Colonic mucosa (tissue), 4 donors: ENCODE measurements around the gene ANKRD33B. TPM values are rescaled to one million over a fixed set of nuclear protein-coding genes. Genes with fewer than 3 reads are reported as not detected.

Experiments used
- DNase-seq: peaks from one replicate; pipeline ENCODE4 v3.0.0-alpha.2; 2020
- H3K27ac ChIP-seq: fragments of 200-600 bp; one replicate; pipeline ENCODE4 v1.8.0; 2021
- H3K27me3 ChIP-seq: fragments of 200-600 bp; one replicate; pipeline ENCODE4 v1.8.0; 2021
- H3K36me3 ChIP-seq: fragments of 200-600 bp; one replicate; pipeline ENCODE4 v1.8.0; 2021
- H3K4me1 ChIP-seq: fragments of 200-600 bp; one replicate; pipeline ENCODE4 v1.8.0; 2021; ENCODE audit warnings: mild to moderate bottlenecking
- H3K4me3 ChIP-seq: fragments of 200-600 bp; one replicate; pipeline ENCODE4 v1.8.0; 2021
- H3K9ac ChIP-seq, 2 donors: one replicate each; pipeline ENCODE4 v1.7.0; 2013; ENCODE audit warnings: control low read depth in 2 of 2, low read depth in 2 of 2, low read length in 2 of 2
- H3K9me3 ChIP-seq: fragments of 200-600 bp; one replicate; pipeline ENCODE4 v1.8.0; 2021
- CTCF ChIP-seq: fragments of 200-600 bp; IDR thresholded peaks from one replicate; pipeline ENCODE4 v1.8.0; 2022; ENCODE audit warnings: antibody characterized with exemption, mild to moderate bottlenecking
- intact Hi-C: fragments of 100-400 bp; cut with DNase I; formaldehyde crosslinking; loops from one replicate; pipeline ENCODE4 v1.14.1; 2022
- total RNA-seq, 2 donors: library from RNA; stranded (reverse); fragmentation: NEBNext Ultra II Directional in 1 of 2; extraction: Animal tissue kit (Norgen Biotek cat#: 25700) in 1 of 2; gene quantifications; one replicate each; pipeline ENCODE4 v1.2.1, GENCODE V29; 2021
- donor health status: healthy.
- donor health status: DM: no; HTN: no; CAD: no.
- donor health status: DM: no; HTN: no; CAD: no.

ANKRD33B gene
- total RNA-seq, 2 donors from 2014 or later: 0.47 to 0.66 TPM

GRCh38 chr5:10623305-10623910, 59.5 kb downstream of the ANKRD33B start:
- no peak for TF ChIP-seq CTCF
- intact Hi-C loops: no loop called here

GRCh38 chr5:10624206-10624605, 60.3 kb downstream of the ANKRD33B start:
- Histone ChIP-seq H3K27ac (no peak overlapping the region), H3K9ac (no peak overlapping the region), H3K4me1 (peaks cover 4% of the 10 kb centered on the region), H3K9me3 (no peaks in the 10 kb centered on the region), H3K27me3 (no peaks in the 10 kb centered on the region), H3K4me3 (no peak overlapping the region), H3K36me3 (no peaks in the 10 kb centered on the region)
- DNase-seq: no peak
- intact Hi-C loops: no loop called here
- no peak for TF ChIP-seq CTCF

More at GRCh38 chr5:10623305-10623910, 59.5 kb downstream of the ANKRD33B start:
- H3K27me3 ChIP-seq: no peaks in the 10 kb centered on the region
- H3K4me3 ChIP-seq: no peak overlapping the region
- no peaks in the 10 kb centered on the region for H3K9me3 ChIP-seq
- H3K36me3 ChIP-seq: no peaks in the 10 kb centered on the region
- H3K27ac ChIP-seq: no peak overlapping the region
- no peak overlapping the region for H3K9ac ChIP-seq
- DNase-seq: no peak
- peaks cover 4% of the 10 kb centered on the region for H3K4me1 ChIP-seq

- no peak for TF ChIP-seq CTCF
- DNase-seq: no peak
- no peak overlapping the region for H3K27ac ChIP-seq
These were observed 60.8 kb downstream of the ANKRD33B start for GRCh38 chr5:10624679-10625078.

GRCh38 chr5:10625700-10626472, 62.0 kb downstream of the ANKRD33B start:
- DNase-seq: no peak
- no peak overlapping the region for H3K9ac ChIP-seq
- H3K4me1 ChIP-seq: peaks cover 4% of the 10 kb centered on the region
- no peak for TF ChIP-seq CTCF
- intact Hi-C loops: loop anchor here (2.0 to 5.0 kb wide), 2 partner anchors 173 to 344 kb away; no protein-coding TSS in a partner anchor
- H3K27ac ChIP-seq: no peak overlapping the region
- H3K27me3 ChIP-seq: no peaks in the 10 kb centered on the region
- H3K36me3 ChIP-seq: no peaks in the 10 kb centered on the region
- H3K9me3 ChIP-seq: no peaks in the 10 kb centered on the region
- H3K4me3 ChIP-seq: no peak overlapping the region

More at GRCh38 chr5:10624679-10625078, 60.8 kb downstream of the ANKRD33B start:
- intact Hi-C loops: loop anchor here (5.0 kb wide), 1 partner anchor 342 kb away; no protein-coding TSS in a partner anchor
- Histone ChIP-seq H3K4me1 (peaks cover 4% of the 10 kb centered on the region), H3K9ac (no peak overlapping the region), H3K27me3 (no peaks in the 10 kb centered on the region), H3K4me3 (no peak overlapping the region), H3K36me3 (no peaks in the 10 kb centered on the region), H3K9me3 (no peaks in the 10 kb centered on the region)

GRCh38 chr5:10626473-10627013, 62.7 kb downstream of the ANKRD33B start:
- Histone ChIP-seq H3K4me1 (peaks cover 4% of the 10 kb centered on the region), H3K36me3 (no peaks in the 10 kb centered on the region), H3K27me3 (no peaks in the 10 kb centered on the region), H3K4me3 (no peak overlapping the region), H3K9ac (no peak overlapping the region), H3K27ac (no peak overlapping the region), H3K9me3 (no peaks in the 10 kb centered on the region)
- TF ChIP-seq CTCF: no peak
- no peak for DNase-seq
- intact Hi-C loops: loop anchor here (2.0 to 5.0 kb wide), 2 partner anchors 174 to 344 kb away; no protein-coding TSS in a partner anchor
